Esophagus squamous epithelium (tissue), 4 donors: ENCODE data around the gene PRKCZ.

ENCODE experiments used
- CTCF ChIP-seq, 6 experiments: fragments of 450-650 bp in 4 of 6; fragments of 200-600 bp in 2 of 6; sonication (generic) in 2 of 6; IDR thresholded peaks; one replicate each; pipeline ENCODE4 v1.5.1; 2016 to 2019; ENCODE audit warnings: antibody characterized with exemption in 6 of 6, mild to moderate bottlenecking in 4 of 6, moderate library complexity in 4 of 6
- POLR2A ChIP-seq, 4 donors: fragments of 450-650 bp; IDR thresholded peaks; one replicate each; pipeline ENCODE4 v1.6.1; 2017; ENCODE audit warnings: antibody characterized with exemption in 4 of 4, mild to moderate bottlenecking in 4 of 4, moderate library complexity in 3 of 4

GRCh38 chr1:2074944-2075740, 24.9 kb downstream of the PRKCZ start:
- TF ChIP-seq CTCF (IDR thresholded peaks at IDR 0.05) (no peak), POLR2A (IDR thresholded peaks at IDR 0.05) (no peak)
